ENCODE measurements around the gene DENND2C.

DENND2C gene

GRCh38 chr1:114540272-114540671, 129.6 kb downstream of the DENND2C start:
- no peak for DNase-seq

- no peak for DNase-seq
Measured at GRCh38 chr1:114536043-114536442, 133.8 kb downstream of the DENND2C start.

GRCh38 chr1:114535401-114535800, 134.4 kb downstream of the DENND2C start:
- no peak for DNase-seq

Measured in NK-92 treated with Interleukin-12 subunit alpha and Interleukin-12 subunit beta, amount 100 ng/mL, for 24 hours (cell line).